GM20000 (cell line): ENCODE data around the gene DFFB.
"Not testable (repeated sequence)": the region's sequence is repeated elsewhere in the genome, so short reads cannot be mapped to it uniquely, and the experiment has no call there.

ENCODE experiments used
- DNase-seq: peaks from one replicate; pipeline ENCODE4 v3.0.0; 2012; ENCODE audit warnings: low spot score
- TF ChIP-seq, protein P1 (sequence below): IDR thresholded peaks from 2 replicates; pipeline ENCODE4 v1.5.1; 2012; ENCODE audit warnings: mild to moderate bottlenecking, control low read depth; ENCODE audit errors: extremely low read depth, missing control alignments

DFFB gene

GRCh38 chr1:3917761-3918160 lies 60.5 kb downstream of the DFFB start:
- DNase-seq, result no peak
- TF ChIP-seq, protein P1, sequence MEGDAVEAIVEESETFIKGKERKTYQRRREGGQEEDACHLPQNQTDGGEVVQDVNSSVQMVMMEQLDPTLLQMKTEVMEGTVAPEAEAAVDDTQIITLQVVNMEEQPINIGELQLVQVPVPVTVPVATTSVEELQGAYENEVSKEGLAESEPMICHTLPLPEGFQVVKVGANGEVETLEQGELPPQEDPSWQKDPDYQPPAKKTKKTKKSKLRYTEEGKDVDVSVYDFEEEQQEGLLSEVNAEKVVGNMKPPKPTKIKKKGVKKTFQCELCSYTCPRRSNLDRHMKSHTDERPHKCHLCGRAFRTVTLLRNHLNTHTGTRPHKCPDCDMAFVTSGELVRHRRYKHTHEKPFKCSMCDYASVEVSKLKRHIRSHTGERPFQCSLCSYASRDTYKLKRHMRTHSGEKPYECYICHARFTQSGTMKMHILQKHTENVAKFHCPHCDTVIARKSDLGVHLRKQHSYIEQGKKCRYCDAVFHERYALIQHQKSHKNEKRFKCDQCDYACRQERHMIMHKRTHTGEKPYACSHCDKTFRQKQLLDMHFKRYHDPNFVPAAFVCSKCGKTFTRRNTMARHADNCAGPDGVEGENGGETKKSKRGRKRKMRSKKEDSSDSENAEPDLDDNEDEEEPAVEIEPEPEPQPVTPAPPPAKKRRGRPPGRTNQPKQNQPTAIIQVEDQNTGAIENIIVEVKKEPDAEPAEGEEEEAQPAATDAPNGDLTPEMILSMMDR, result no peak

- DNase-seq, result not testable (repeated sequence)
Observed at GRCh38 chr1:3918359-3918758, 61.1 kb downstream of the DFFB start.

- DNase-seq, result no peak
- TF ChIP-seq, protein P1, result no peak
Observed at GRCh38 chr1:3918966-3919611, 61.8 kb downstream of the DFFB start.

- no peak for DNase-seq
- TF ChIP-seq, protein P1, result no peak
Observed at GRCh38 chr1:3919706-3920105, 62.4 kb downstream of the DFFB start.

DNA sequence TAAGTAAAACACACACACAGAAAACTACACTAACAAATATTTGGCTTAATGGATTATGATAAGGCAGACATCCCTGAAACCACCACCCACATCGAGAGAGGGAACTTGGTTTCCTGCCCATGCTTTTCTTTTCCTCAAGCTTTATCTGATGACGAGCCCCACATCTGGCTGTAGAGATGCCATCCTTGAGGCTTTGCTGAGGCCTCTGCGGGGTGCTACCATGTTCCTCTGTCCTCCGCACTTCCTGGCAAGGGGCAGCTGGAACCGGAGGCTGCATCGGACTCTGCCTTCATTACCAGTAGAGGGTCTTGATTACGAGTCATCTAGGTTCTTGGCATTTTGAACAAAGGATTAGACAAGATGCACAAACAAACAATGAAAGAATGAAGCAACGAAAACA lies 64.5 kb downstream of the DFFB start:
- DNase-seq, result no peak
- TF ChIP-seq, protein P1, result no peak

DNA sequence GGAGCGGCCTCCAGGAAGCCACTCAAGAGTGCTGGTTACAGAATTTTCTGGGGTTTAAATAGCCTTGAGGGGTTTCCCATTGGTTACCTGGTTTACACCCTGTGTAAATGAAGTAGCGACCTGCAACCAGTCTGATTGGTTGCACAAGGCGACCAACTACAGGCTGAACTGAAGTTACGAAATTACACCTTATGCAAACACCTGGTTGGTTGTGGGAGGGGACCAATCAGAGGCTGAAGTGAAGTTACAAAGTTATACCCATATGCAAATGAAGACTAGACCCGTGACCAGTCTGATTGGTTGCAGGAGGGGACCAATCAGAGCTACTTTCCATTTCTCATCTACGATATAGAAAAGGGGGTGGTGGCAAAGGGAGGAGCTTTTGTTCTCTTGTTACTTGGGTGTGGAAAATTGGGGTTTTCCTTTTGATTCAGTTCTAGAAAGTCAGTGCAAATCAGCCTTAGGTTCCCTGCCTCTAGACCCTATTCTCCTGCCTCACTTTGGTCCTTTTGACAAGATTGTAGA lies 65.0 kb downstream of the DFFB start:
- no peak for DNase-seq
- TF ChIP-seq, protein P1, result no peak

GRCh38 chr1:3922851-3923250 lies 65.6 kb downstream of the DFFB start:
- TF ChIP-seq, protein P1, result no peak
- no peak for DNase-seq
